ENCODE results near the gene ASGR2.
"Not testable (repeated sequence)": the region's sequence is repeated elsewhere in the genome, so short reads cannot be mapped to it uniquely, and the experiment has no call there.

ASGR2 gene

GRCh38 chr17:7102421-7102820 is 12.2 kb downstream of the ASGR2 start:
- TF ChIP-seq RARB (CRISPR knock-in tag; IDR thresholded peaks at IDR 0.05) = no peak
- TF ChIP-seq TSHZ2 (CRISPR knock-in tag; IDR thresholded peaks at IDR 0.05) = no peak
- no peak for TF ChIP-seq TCF4 (CRISPR knock-in tag; IDR thresholded peaks at IDR 0.05; ENCODE audit: borderline replicate concordance)
- no peak for TF ChIP-seq ZNF70 (CRISPR knock-in tag; IDR thresholded peaks at IDR 0.05)
- TF ChIP-seq GLIS3 (CRISPR knock-in tag; IDR thresholded peaks at IDR 0.05) = no peak
- TF ChIP-seq OSR1 (CRISPR knock-in tag; IDR thresholded peaks at IDR 0.05) = no peak
- no peak for TF ChIP-seq CSRNP3 (CRISPR knock-in tag; IDR thresholded peaks at IDR 0.05)
- no peak for TF ChIP-seq PATZ1 (CRISPR knock-in tag; IDR thresholded peaks at IDR 0.05; ENCODE audit: borderline replicate concordance)
- no peak for TF ChIP-seq ARNTL (CRISPR knock-in tag; IDR thresholded peaks at IDR 0.05; ENCODE audit: borderline replicate concordance, low read depth)
- TF ChIP-seq ZFP3 (CRISPR knock-in tag; IDR thresholded peaks at IDR 0.05) = no peak
- no peak for TF ChIP-seq ESRRG (CRISPR knock-in tag; IDR thresholded peaks at IDR 0.05)
- TF ChIP-seq ZNF8 (CRISPR knock-in tag; IDR thresholded peaks at IDR 0.05) = no peak
- no peak for TF ChIP-seq CSDC2 (CRISPR knock-in tag; IDR thresholded peaks at IDR 0.05)
- no peak for TF ChIP-seq ISL1 (CRISPR knock-in tag; IDR thresholded peaks at IDR 0.05)
- TF ChIP-seq TOX (CRISPR knock-in tag; IDR thresholded peaks at IDR 0.05; ENCODE audit: borderline replicate concordance) = no peak
- TF ChIP-seq CREB5 (CRISPR knock-in tag; IDR thresholded peaks at IDR 0.05; ENCODE audit: low read depth) = no peak
- TF ChIP-seq PPARA (CRISPR knock-in tag; IDR thresholded peaks at IDR 0.05; ENCODE audit: borderline replicate concordance) = no peak
- no peak for TF ChIP-seq ZC3H10 (CRISPR knock-in tag; IDR thresholded peaks at IDR 0.05)
- TF ChIP-seq POU6F1 (CRISPR knock-in tag; IDR thresholded peaks at IDR 0.05; ENCODE audit: borderline replicate concordance, low read depth) = no peak
- TF ChIP-seq ZNF565 (CRISPR knock-in tag; conservative IDR thresholded peaks at IDR 0.05; ENCODE audit: low read depth) = no peak
- no peak for ATAC-seq

- TF ChIP-seq ESRRG (CRISPR knock-in tag; IDR thresholded peaks at IDR 0.05) (no peak), PPARA (CRISPR knock-in tag; IDR thresholded peaks at IDR 0.05; ENCODE audit: borderline replicate concordance) (no peak)
- ATAC-seq = no peak
Observed at GRCh38 chr17:7101531-7101930, 13.1 kb downstream of the ASGR2 start.

GRCh38 chr17:7100641-7101379 is 13.8 kb downstream of the ASGR2 start:
- not testable (repeated sequence) for ATAC-seq
